IMR-90 (cell line): ENCODE measurements around the gene UXS1. TPM values are rescaled to one million over a fixed set of nuclear protein-coding genes. Genes with fewer than 3 reads are reported as not detected.

Source experiments
- ATAC-seq: fragments of 200-7000 bp; cut with Tn5 transposase; 2 replicates; pipeline ENCODE4 v1.9.1; 2020; ENCODE audit warnings: low read depth, mild to moderate bottlenecking, moderate library complexity
- BruUV-seq: library from RNA; stranded (reverse); fragments of 400-500 nt; replicated peaks from 2 replicates; lab custom pipeline; 2021; lab: Mats Ljungman, UMichigan
- CTCF ChIA-PET: fragments of 300-600 bp; formaldehyde crosslinking; extraction: SDS; loops from one replicate; lab custom pipeline; 2021; ENCODE audit warnings: antibody characterized with exemption; lab: Yijun Ruan, JAX
- POLR2A ChIA-PET: fragments of 300-600 bp; sonication (Branson Sonifier 250); formaldehyde crosslinking; loops from one replicate; lab custom pipeline; 2022; ENCODE audit warnings: antibody characterized with exemption; ENCODE audit not compliant: unreplicated experiment; lab: Charles Lee
- DNase-seq: peaks from one replicate; pipeline ENCODE4 v3.0.0; 2013
- H2AFZ ChIP-seq: replicated peaks from 2 replicates; pipeline ENCODE3; 2013; ENCODE audit warnings: low read length, mild to moderate bottlenecking; ENCODE audit not compliant: poor library complexity
- H2AK5ac ChIP-seq: 2 replicates; pipeline ENCODE4 v1.6.1; 2013; ENCODE audit warnings: low read depth, low read length, inconsistent platforms
- H2AK9ac ChIP-seq: replicated peaks from 2 replicates; pipeline ENCODE3; 2013; ENCODE audit warnings: mild to moderate bottlenecking, low read depth, low read length, moderate library complexity; ENCODE audit not compliant: poor library complexity
- H2BK120ac ChIP-seq: 2 replicates; pipeline ENCODE4 v1.6.1; 2013; ENCODE audit warnings: low read depth, low read length, inconsistent platforms
- H2BK15ac ChIP-seq: 3 replicates; pipeline ENCODE4 v1.6.1; 2013; ENCODE audit warnings: low read depth, low read length, inconsistent platforms
- H2BK20ac ChIP-seq: 2 replicates; pipeline ENCODE4 v1.6.1; 2013; ENCODE audit warnings: low read depth, mild to moderate bottlenecking, inconsistent platforms, low read length, moderate library complexity
- H2BK5ac ChIP-seq: 2 replicates; pipeline ENCODE4 v1.6.1; 2013; ENCODE audit warnings: mild to moderate bottlenecking, low read depth, low read length, inconsistent platforms; ENCODE audit not compliant: poor library complexity, severe bottlenecking
- H3K14ac ChIP-seq: replicated peaks from 2 replicates; pipeline ENCODE4 v1.6.1; 2013; ENCODE audit warnings: low read depth, low read length, inconsistent platforms
- H3K18ac ChIP-seq: 2 replicates; pipeline ENCODE4 v1.6.1; 2013; ENCODE audit warnings: low read depth, low read length, control low read depth
- H3K23ac ChIP-seq: 2 replicates; pipeline ENCODE4 v1.6.1; 2013; ENCODE audit warnings: low read depth, low read length, inconsistent platforms
- H3K27ac ChIP-seq: 2 replicates; pipeline ENCODE4 v1.5.1; 2013; ENCODE audit warnings: mild to moderate bottlenecking, control low read depth, low read length; ENCODE audit not compliant: insufficient read depth
- H3K27me3 ChIP-seq: 2 replicates; pipeline ENCODE4 v1.6.1; 2013; ENCODE audit warnings: low read length; ENCODE audit not compliant: control insufficient read depth, insufficient read depth
- H3K36me3 ChIP-seq: 2 replicates; pipeline ENCODE4 v1.6.1; 2013; ENCODE audit warnings: low read length, mixed read lengths; ENCODE audit not compliant: control insufficient read depth, insufficient read depth
- H3K4ac ChIP-seq: 2 replicates; pipeline ENCODE4 v1.6.1; 2013; ENCODE audit warnings: low read depth, low read length, inconsistent platforms
- H3K4me1 ChIP-seq: 2 replicates; pipeline ENCODE4 v1.6.1; 2013; ENCODE audit warnings: low read length, mixed read lengths; ENCODE audit not compliant: control insufficient read depth, insufficient read depth
- H3K4me2 ChIP-seq: 2 replicates; pipeline ENCODE4 v1.6.1; 2013; ENCODE audit warnings: low read depth, mild to moderate bottlenecking, control low read depth, low read length, moderate library complexity
- H3K4me3 ChIP-seq: 2 replicates; pipeline ENCODE4 v1.5.1; 2013; ENCODE audit warnings: low read depth, mild to moderate bottlenecking, control low read depth, low read length, moderate library complexity; ENCODE audit not compliant: insufficient read depth
- H3K56ac ChIP-seq: 2 replicates; pipeline ENCODE4 v1.6.1; 2013; ENCODE audit warnings: low read length, inconsistent platforms; ENCODE audit not compliant: insufficient read depth; ENCODE audit errors: extremely low read depth
- H3K79me1 ChIP-seq, 2 experiments: 2 replicates each; pipeline ENCODE4 v1.6.1; 2013; ENCODE audit warnings: low read length in 2 of 2, inconsistent platforms in 1 of 2, low read depth in 1 of 2
- H3K9ac ChIP-seq: 2 replicates; pipeline ENCODE4 v1.6.1; 2013; ENCODE audit warnings: low read depth, low read length, control low read depth
- H3K9me1 ChIP-seq: 2 replicates; pipeline ENCODE4 v1.6.1; 2013; ENCODE audit warnings: low read length, inconsistent platforms; ENCODE audit not compliant: insufficient read depth
- H3K9me3 ChIP-seq: 2 replicates; pipeline ENCODE4 v1.6.1; 2013; ENCODE audit warnings: low read length; ENCODE audit not compliant: control insufficient read depth, insufficient read depth
- H4K20me1 ChIP-seq: 2 replicates; pipeline ENCODE4 v1.6.1; 2013; ENCODE audit warnings: low read length, inconsistent platforms; ENCODE audit not compliant: insufficient read depth
- H4K5ac ChIP-seq: 2 replicates; pipeline ENCODE4 v1.6.1; 2013; ENCODE audit warnings: mild to moderate bottlenecking, low read depth, low read length, control low read depth
- H4K8ac ChIP-seq, 2 experiments: 2 replicates each; pipeline ENCODE4 v1.6.1; 2013; ENCODE audit warnings: low read depth in 2 of 2, low read length in 2 of 2, control low read depth in 1 of 2, inconsistent platforms in 1 of 2
- H4K91ac ChIP-seq: 2 replicates; pipeline ENCODE4 v1.6.1; 2013; ENCODE audit warnings: low read depth, low read length, inconsistent platforms; ENCODE audit not compliant: insufficient read depth
- CEBPB ChIP-seq: IDR thresholded peaks from 2 replicates; pipeline ENCODE4 v1.6.1; 2012; ENCODE audit warnings: low read depth, low read length, improper control_type of control experiment
- CHD1 ChIP-seq: IDR thresholded peaks from 2 replicates; pipeline ENCODE4 v1.6.1; 2012; ENCODE audit warnings: low read depth, low read length, improper control_type of control experiment
- FOS ChIP-seq: fragments of 150-350 bp; IDR thresholded peaks from 2 replicates; pipeline ENCODE4 v1.6.1; 2016; ENCODE audit warnings: low read depth, low read length
- MAFK ChIP-seq: IDR thresholded peaks from 2 replicates; pipeline ENCODE4 v1.6.1; 2012; ENCODE audit warnings: low read depth, low read length, improper control_type of control experiment
- MAZ ChIP-seq: IDR thresholded peaks from 2 replicates; pipeline ENCODE4 v1.6.1; 2012; ENCODE audit warnings: low read depth, mild to moderate bottlenecking, low read length, improper control_type of control experiment, moderate library complexity, borderline replicate concordance
- SMC3 ChIP-seq: fragments of 150-350 bp; IDR thresholded peaks from 2 replicates; pipeline ENCODE4 v1.6.1; 2016; ENCODE audit warnings: low read depth, mild to moderate bottlenecking, antibody characterized with exemption, low read length, moderate library complexity
- WGBS, 2 experiments: methylation state at CpG; one replicate each; pipeline versions ENCODE4 v1.1.5 to v1.1.7; 2013; ENCODE audit warnings: missing lambda C conversion rate in 2 of 2; ENCODE audit not compliant: insufficient read length in 1 of 2; ENCODE audit errors: extremely low coverage in 2 of 2; 5-methylcytosine and 5-hydroxymethylcytosine counted together
- dilution Hi-C: fragments of 300-500 bp; cut with HindIII; formaldehyde crosslinking; loops from one replicate; pipeline ENCODE4 v1.14.3; 2018; ENCODE audit warnings: low sequenced_read_pairs; ENCODE audit not compliant: unreplicated experiment
- in situ Hi-C: fragments of 300-500 bp; cut with MboI; formaldehyde crosslinking; loops from 3 replicates; pipeline ENCODE4 v1.14.3; 2019; ENCODE audit warnings: low sequenced_read_pairs, inconsistent platforms, mixed read lengths
- intact Hi-C: fragments of 100-400 bp; cut with micrococcal nuclease; formaldehyde crosslinking; loops from 2 replicates; pipeline ENCODE4 v1.10.0; 2022
- polyA plus RNA-seq, 3 experiments: library from polyadenylated mRNA; depleted of rRNA; stranded (reverse); fragments of >200 nt; gene quantifications; 2 replicates each; pipeline ENCODE4 v1.2.3, GENCODE V29; 2012; ENCODE audit warnings: low replicate concordance in 1 of 3
- total RNA-seq: library from RNA; depleted of rRNA; stranded (reverse); fragments of >200 nt; gene quantifications from 2 replicates; pipeline ENCODE4 v1.2.3, GENCODE V29; 2012
- TF ChIP-seq, protein P1 (sequence below): fragments of 150-350 bp; IDR thresholded peaks from 2 replicates; pipeline ENCODE4 v1.6.1; 2017; ENCODE audit warnings: mild to moderate bottlenecking, antibody characterized with exemption, low read length, low read depth

Gene UXS1
- total and polyA plus RNA-seq, 2 of the 4 experiments (the other 2 are of a cell fraction), result 33.7 to 54.3 TPM

DNA sequence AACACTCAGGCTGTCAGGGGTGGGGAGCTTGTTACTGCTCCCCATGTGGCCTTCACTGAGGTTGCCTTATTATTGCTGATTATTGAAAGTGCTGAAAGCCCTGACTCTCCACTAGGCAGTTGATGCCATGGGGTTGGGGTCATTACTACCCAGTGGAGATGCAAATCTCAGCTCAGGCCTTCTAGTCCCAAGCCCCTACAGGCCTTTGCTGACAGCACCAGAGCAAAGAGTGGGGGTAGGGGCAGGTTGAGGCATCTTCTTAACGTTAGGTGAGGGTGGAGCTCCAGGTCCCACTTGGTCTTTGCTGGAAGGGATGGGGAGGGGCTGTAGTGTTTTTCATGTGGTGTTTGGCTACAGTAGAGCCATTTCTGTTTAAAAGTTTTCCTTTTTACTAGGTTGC is 104.5 kb downstream of the UXS1 start:
- H2BK20ac ChIP-seq, result no peak overlapping the region
- H3K9me3 ChIP-seq, result no peaks in the 10 kb centered on the region
- ChIA-PET POLR2A (no interaction called here), CTCF (no interaction called here)
- H4K8ac ChIP-seq, result no peak overlapping the region
- H3K36me3 ChIP-seq, result peaks cover 6% of the 10 kb centered on the region
- no peak overlapping the region for H3K14ac ChIP-seq
- H2BK15ac ChIP-seq, result no peak overlapping the region
- in situ Hi-C loops, result no loop called here
- H2BK120ac ChIP-seq, result no peak overlapping the region
- peaks cover 2% of the 10 kb centered on the region; the same call in 1 of the 2 replicates for H3K27me3 ChIP-seq
- H4K20me1 ChIP-seq, result no peaks in the 10 kb centered on the region
- no peaks in the 10 kb centered on the region for H3K79me1 ChIP-seq
- ATAC-seq, result no peak
- H2AFZ ChIP-seq, result no peak overlapping the region
- H4K91ac ChIP-seq, result no peak overlapping the region
- no peak overlapping the region for H2BK5ac ChIP-seq
- no peak overlapping the region for H3K18ac ChIP-seq
- no peak overlapping the region for H2AK5ac ChIP-seq
- BruUV-seq, result no TSS peak
- H3K23ac ChIP-seq, result no peak overlapping the region
- H3K4ac ChIP-seq, result no peak overlapping the region
- no peaks in the 10 kb centered on the region for H3K4me1 ChIP-seq
- H2AK9ac ChIP-seq, result no peak overlapping the region
- no peak overlapping the region for H3K9ac ChIP-seq
- H3K56ac ChIP-seq, result no peak overlapping the region
- H3K27ac ChIP-seq, result no peak overlapping the region
- no peaks in the 10 kb centered on the region for H3K9me1 ChIP-seq
- H3K4me3 ChIP-seq, result no peak overlapping the region
- no CpG with 5 or more reads among the region's 1 CpG for WGBS, 2 experiments
- dilution Hi-C loops, result no loop called here
- DNase-seq, result no peak
- no peak overlapping the region for H3K4me2 ChIP-seq
- TF ChIP-seq CEBPB (no peak), FOS (no peak), SMC3 (no peak), MAFK (no peak), MAZ (no peak), CHD1 (no peak)
- TF ChIP-seq, protein P1, sequence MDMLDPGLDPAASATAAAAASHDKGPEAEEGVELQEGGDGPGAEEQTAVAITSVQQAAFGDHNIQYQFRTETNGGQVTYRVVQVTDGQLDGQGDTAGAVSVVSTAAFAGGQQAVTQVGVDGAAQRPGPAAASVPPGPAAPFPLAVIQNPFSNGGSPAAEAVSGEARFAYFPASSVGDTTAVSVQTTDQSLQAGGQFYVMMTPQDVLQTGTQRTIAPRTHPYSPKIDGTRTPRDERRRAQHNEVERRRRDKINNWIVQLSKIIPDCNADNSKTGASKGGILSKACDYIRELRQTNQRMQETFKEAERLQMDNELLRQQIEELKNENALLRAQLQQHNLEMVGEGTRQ, result no peak
- intact Hi-C loops, result loop anchor here (5.0 to 10.0 kb wide), 3 partner anchors 167 to 745 kb away; partner anchors contain the start of gene NCK2
- H4K5ac ChIP-seq, result no peak overlapping the region
